ENCODE data around the gene CDC14B. TPM values are rescaled to one million over a fixed set of nuclear protein-coding genes. Genes with fewer than 3 reads are reported as not detected.

CDC14B gene
- polyA plus RNA-seq, 2 donors = 1.8 to 2.1 TPM

- Histone ChIP-seq H3K9me3 (ENCODE audit: control insufficient read depth in 2 of 2, insufficient read depth in 1 of 2, low read depth in 1 of 2, low read length in 1 of 2) (no peaks in the 10 kb centered on the region), H3K27ac (ENCODE audit: low read depth in 2 of 2, low read length in 1 of 2) (no peak overlapping the region), H3K4me1 (ENCODE audit: control insufficient read depth in 2 of 2, insufficient read depth in 2 of 2, low read length in 1 of 2) (no peaks in the 10 kb centered on the region), H3K27me3 (ENCODE audit: control insufficient read depth in 1 of 2, insufficient read depth in 2 of 2, low read length in 2 of 2) (no peaks in the 10 kb centered on the region), H3K36me3 (ENCODE audit: control insufficient read depth in 2 of 2, insufficient read depth in 2 of 2, low read length in 1 of 2) (peaks cover 0 to under 1% of the 10 kb centered on the region in 2 donors), H3K4me3 (ENCODE audit: low read depth in 1 of 2, low read length in 2 of 2) (no peak overlapping the region)
- 87 to 92% methylated on average over 8 of the region's 8 CpGs for WGBS, 2 donors
These were observed 158.3 kb downstream of the CDC14B start for GRCh38 chr9:96461336-96461735.

- Histone ChIP-seq H3K4me3 (ENCODE audit: low read depth in 1 of 2, low read length in 2 of 2) (no peak overlapping the region), H3K4me1 (ENCODE audit: control insufficient read depth in 2 of 2, insufficient read depth in 2 of 2, low read length in 1 of 2) (no peaks in the 10 kb centered on the region), H3K9me3 (ENCODE audit: control insufficient read depth in 2 of 2, insufficient read depth in 1 of 2, low read depth in 1 of 2, low read length in 1 of 2) (no peaks in the 10 kb centered on the region), H3K27ac (ENCODE audit: low read depth in 2 of 2, low read length in 1 of 2) (no peak overlapping the region), H3K27me3 (ENCODE audit: control insufficient read depth in 1 of 2, insufficient read depth in 2 of 2, low read length in 2 of 2) (no peaks in the 10 kb centered on the region), H3K36me3 (ENCODE audit: control insufficient read depth in 2 of 2, insufficient read depth in 2 of 2, low read length in 1 of 2) (no peaks in the 10 kb centered on the region)
These were observed 158.8 kb downstream of the CDC14B start for GRCh38 chr9:96460882-96461281.

DNA sequence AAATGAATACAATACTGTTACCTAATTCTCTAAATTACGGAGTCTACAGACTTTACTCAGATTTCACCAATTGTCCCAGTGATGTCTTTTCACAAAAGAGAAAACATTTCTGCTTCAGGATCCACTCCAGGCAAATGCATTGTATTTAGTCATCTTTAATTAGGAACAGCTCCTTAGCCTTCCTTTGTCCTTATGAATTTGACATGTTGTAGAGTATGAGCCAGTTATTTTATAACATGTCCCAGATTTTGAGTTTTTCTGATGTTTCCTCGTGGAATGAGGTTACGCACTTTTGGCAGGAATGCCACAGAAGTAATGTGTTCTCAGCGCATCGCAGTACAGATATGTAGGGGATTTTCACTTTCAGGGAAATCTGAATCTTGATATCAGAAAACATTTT lies 159.2 kb downstream of the CDC14B start:
- Histone ChIP-seq H3K4me3 (ENCODE audit: low read depth in 1 of 2, low read length in 2 of 2) (no peak overlapping the region), H3K9me3 (ENCODE audit: control insufficient read depth in 2 of 2, insufficient read depth in 1 of 2, low read depth in 1 of 2, low read length in 1 of 2) (no peaks in the 10 kb centered on the region), H3K27ac (ENCODE audit: low read depth in 2 of 2, low read length in 1 of 2) (no peak overlapping the region), H3K27me3 (ENCODE audit: control insufficient read depth in 1 of 2, insufficient read depth in 2 of 2, low read length in 2 of 2) (no peaks in the 10 kb centered on the region), H3K36me3 (ENCODE audit: control insufficient read depth in 2 of 2, insufficient read depth in 2 of 2, low read length in 1 of 2) (no peaks in the 10 kb centered on the region), H3K4me1 (ENCODE audit: control insufficient read depth in 2 of 2, insufficient read depth in 2 of 2, low read length in 1 of 2) (no peaks in the 10 kb centered on the region)
- 88 to 93% methylated on average over 5 of the region's 5 CpGs for WGBS, 2 donors

DNA sequence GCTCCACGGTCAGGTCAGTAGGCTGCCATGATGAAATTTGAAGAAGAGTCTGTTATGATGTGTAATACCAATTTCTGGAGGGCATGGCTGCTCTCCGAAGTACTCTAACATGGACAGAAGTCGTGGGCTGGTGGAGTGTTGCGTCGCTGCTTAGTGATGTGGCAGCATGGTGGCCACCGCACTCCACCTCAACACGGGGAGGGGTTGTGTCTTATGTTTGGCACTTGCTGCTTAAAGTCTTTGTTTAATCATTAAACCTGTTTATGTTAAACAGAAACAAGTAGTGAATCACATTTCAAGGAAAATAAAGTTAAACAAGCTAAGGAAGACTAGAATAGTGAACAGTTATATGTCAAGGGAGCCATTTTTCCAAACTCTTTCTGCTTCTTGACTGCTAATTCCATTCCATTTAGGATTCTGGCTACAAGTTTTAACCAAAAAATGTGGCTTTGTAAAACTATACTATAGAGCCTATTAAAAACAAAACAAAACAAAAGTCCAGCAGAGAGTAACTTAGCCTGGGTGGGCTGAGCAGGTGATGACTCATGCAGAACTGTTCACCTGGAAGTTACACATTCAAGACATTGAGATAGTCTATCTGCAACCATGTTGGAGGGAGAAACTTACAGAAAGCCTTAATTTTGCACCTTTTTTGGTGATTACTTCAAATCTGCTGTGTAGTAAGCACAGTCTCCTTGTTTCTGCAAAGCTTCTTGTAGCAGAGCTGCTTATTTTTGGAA lies 160.2 kb downstream of the CDC14B start:
- 97 to 98% methylated on average over 7 of the region's 7 CpGs for WGBS, 2 donors

DNA sequence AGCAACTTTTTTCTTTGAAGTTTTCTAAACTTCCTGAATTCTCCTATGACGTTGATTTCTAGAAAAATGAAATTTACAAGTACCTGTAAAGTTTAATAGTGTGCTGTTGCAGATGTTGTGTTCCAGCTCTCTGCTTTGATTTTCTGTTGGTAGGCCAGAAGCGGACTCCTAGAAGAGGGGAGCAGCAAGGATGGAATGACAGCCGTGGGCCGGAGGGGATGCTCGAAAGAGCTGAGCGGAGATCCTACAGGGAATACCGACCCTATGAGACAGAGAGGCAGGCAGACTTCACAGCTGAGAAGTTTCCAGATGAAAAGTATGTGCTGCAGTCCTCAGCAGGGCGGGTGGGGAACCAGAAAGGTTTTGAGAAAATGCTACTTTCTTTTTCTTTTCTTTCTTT lies 161.4 kb downstream of the CDC14B start:
- WGBS, 2 donors = 89 to 96% methylated on average over 8 of the region's 8 CpGs
- H3K9me3 ChIP-seq (ENCODE audit: control insufficient read depth in 2 of 2, insufficient read depth in 1 of 2, low read depth in 1 of 2, low read length in 1 of 2) = no peaks in the 10 kb centered on the region
- H3K27me3 ChIP-seq (ENCODE audit: control insufficient read depth in 1 of 2, insufficient read depth in 2 of 2, low read length in 2 of 2) = no peaks in the 10 kb centered on the region
- H3K4me1 ChIP-seq (ENCODE audit: control insufficient read depth in 2 of 2, insufficient read depth in 2 of 2, low read length in 1 of 2) = no peaks in the 10 kb centered on the region
- no peak overlapping the region for H3K27ac ChIP-seq (ENCODE audit: low read depth in 2 of 2, low read length in 1 of 2)
- no peaks in the 10 kb centered on the region for H3K36me3 ChIP-seq (ENCODE audit: control insufficient read depth in 2 of 2, insufficient read depth in 2 of 2, low read length in 1 of 2)
- H3K4me3 ChIP-seq (ENCODE audit: low read depth in 1 of 2, low read length in 2 of 2) = no peak overlapping the region

More for the DNA sequence above, 160.2 kb downstream of the CDC14B start:
- H3K9me3 ChIP-seq (ENCODE audit: control insufficient read depth in 2 of 2, insufficient read depth in 1 of 2, low read depth in 1 of 2, low read length in 1 of 2) = no peaks in the 10 kb centered on the region
- no peak overlapping the region for H3K4me3 ChIP-seq (ENCODE audit: low read depth in 1 of 2, low read length in 2 of 2)
- H3K36me3 ChIP-seq (ENCODE audit: control insufficient read depth in 2 of 2, insufficient read depth in 2 of 2, low read length in 1 of 2) = no peaks in the 10 kb centered on the region
- no peaks in the 10 kb centered on the region for H3K4me1 ChIP-seq (ENCODE audit: control insufficient read depth in 2 of 2, insufficient read depth in 2 of 2, low read length in 1 of 2)
- H3K27me3 ChIP-seq (ENCODE audit: control insufficient read depth in 1 of 2, insufficient read depth in 2 of 2, low read length in 2 of 2) = no peaks in the 10 kb centered on the region
- no peak overlapping the region for H3K27ac ChIP-seq (ENCODE audit: low read depth in 2 of 2, low read length in 1 of 2)

GRCh38 chr9:96457266-96457665 lies 162.4 kb downstream of the CDC14B start:
- Histone ChIP-seq H3K36me3 (ENCODE audit: control insufficient read depth in 2 of 2, insufficient read depth in 2 of 2, low read length in 1 of 2) (no peaks in the 10 kb centered on the region), H3K9me3 (ENCODE audit: control insufficient read depth in 2 of 2, insufficient read depth in 1 of 2, low read depth in 1 of 2, low read length in 1 of 2) (no peaks in the 10 kb centered on the region), H3K4me1 (ENCODE audit: control insufficient read depth in 2 of 2, insufficient read depth in 2 of 2, low read length in 1 of 2) (no peaks in the 10 kb centered on the region), H3K4me3 (ENCODE audit: low read depth in 1 of 2, low read length in 2 of 2) (no peak overlapping the region), H3K27me3 (ENCODE audit: control insufficient read depth in 1 of 2, insufficient read depth in 2 of 2, low read length in 2 of 2) (no peaks in the 10 kb centered on the region), H3K27ac (ENCODE audit: low read depth in 2 of 2, low read length in 1 of 2) (no peak overlapping the region)
- 93% methylated on average over 4 of the region's 4 CpGs for WGBS, 2 donors

- no peaks in the 10 kb centered on the region for H3K27me3 ChIP-seq (ENCODE audit: control insufficient read depth in 1 of 2, insufficient read depth in 2 of 2, low read length in 2 of 2)
- H3K4me3 ChIP-seq (ENCODE audit: low read depth in 1 of 2, low read length in 2 of 2) = no peak overlapping the region
- H3K9me3 ChIP-seq (ENCODE audit: control insufficient read depth in 2 of 2, insufficient read depth in 1 of 2, low read depth in 1 of 2, low read length in 1 of 2) = no peaks in the 10 kb centered on the region
- peaks cover 0 to 3% of the 10 kb centered on the region in 2 donors for H3K4me1 ChIP-seq (ENCODE audit: control insufficient read depth in 2 of 2, insufficient read depth in 2 of 2, low read length in 1 of 2)
- H3K36me3 ChIP-seq (ENCODE audit: control insufficient read depth in 2 of 2, insufficient read depth in 2 of 2, low read length in 1 of 2) = no peaks in the 10 kb centered on the region
- H3K27ac ChIP-seq (ENCODE audit: low read depth in 2 of 2, low read length in 1 of 2) = no peak overlapping the region
- 44 to 50% methylated on average over 2 of the region's 2 CpGs for WGBS, 2 donors
These were observed 166.0 kb downstream of the CDC14B start for GRCh38 chr9:96453625-96454024.

DNA sequence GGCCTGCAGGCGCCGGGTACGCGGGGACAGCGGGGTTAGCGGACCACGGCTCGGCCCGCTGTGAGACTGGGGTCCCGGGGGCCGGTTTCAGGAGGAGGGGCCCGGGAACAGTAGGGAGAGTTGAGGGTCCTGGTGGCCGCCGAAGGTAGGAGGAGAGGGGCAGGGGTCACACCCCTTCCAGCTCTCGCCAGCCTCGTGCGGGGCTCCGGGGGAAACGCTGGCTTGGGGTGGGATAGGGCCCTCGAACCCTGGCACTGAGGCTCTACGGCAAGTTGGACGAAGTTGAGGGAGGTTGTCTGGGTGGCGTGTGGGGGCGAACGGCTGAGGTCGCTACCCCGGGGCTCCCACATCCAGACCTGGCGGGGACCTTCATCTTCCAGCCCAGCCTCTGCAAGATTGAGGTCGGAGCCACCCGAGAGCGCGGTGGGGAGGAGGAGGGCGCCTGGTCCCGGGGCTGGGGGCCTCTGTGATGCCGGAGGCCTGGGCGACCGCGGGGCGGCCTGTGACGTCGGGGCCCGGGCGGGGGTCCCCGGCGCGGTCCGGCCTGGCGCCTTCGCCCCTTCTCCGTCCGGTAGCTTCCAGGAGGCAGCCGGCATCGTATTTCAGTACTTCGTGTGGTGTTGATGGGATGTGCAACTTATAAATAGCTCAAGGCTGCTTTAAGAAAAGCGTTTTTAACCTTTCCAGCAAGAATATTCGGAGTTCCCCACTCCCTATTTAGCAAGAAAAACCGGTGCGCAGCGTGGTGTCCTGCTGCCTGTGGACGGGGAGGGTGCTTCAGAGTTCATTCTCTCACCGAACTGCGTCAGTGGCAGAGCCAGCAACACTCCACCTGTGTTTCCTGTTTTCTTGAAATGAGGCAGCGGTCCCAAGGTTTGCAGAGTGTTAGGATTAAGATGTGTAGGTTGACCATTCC lies 168.8 kb downstream of the CDC14B start:
- H3K9me3 ChIP-seq (ENCODE audit: control insufficient read depth in 2 of 2, insufficient read depth in 1 of 2, low read depth in 1 of 2, low read length in 1 of 2) = no peaks in the 10 kb centered on the region
- peaks cover 0 to 3% of the 10 kb centered on the region in 2 donors for H3K4me1 ChIP-seq (ENCODE audit: control insufficient read depth in 2 of 2, insufficient read depth in 2 of 2, low read length in 1 of 2)
- H3K36me3 ChIP-seq (ENCODE audit: control insufficient read depth in 2 of 2, insufficient read depth in 2 of 2, low read length in 1 of 2) = no peaks in the 10 kb centered on the region
- 1% methylated on average over 56 to 63 of the region's 63 CpGs for WGBS, 2 donors
- no peaks in the 10 kb centered on the region for H3K27me3 ChIP-seq (ENCODE audit: control insufficient read depth in 1 of 2, insufficient read depth in 2 of 2, low read length in 2 of 2)
- peak overlapping the region; percentile 78 to 85 for H3K4me3 ChIP-seq (ENCODE audit: low read depth in 1 of 2, low read length in 2 of 2)
- peak overlapping the region; percentile 88 to 95 for H3K27ac ChIP-seq (ENCODE audit: low read depth in 2 of 2, low read length in 1 of 2)

Data from esophagus (tissue), 2 donors.